ENCODE data around the gene MUC22.

GRCh38 chr6:30972816-30973215 is 37.5 kb upstream of the MUC22 start:
- TF ChIP-seq CTCF (IDR thresholded peaks at IDR 0.05; ENCODE audit: poor library complexity) (no peak), EZH2phosphoT487 (IDR thresholded peaks at IDR 0.05; ENCODE audit: low read depth, severe bottlenecking, unreplicated experiment) (no peak)
